DMS153 treated with DMSO at 0.1 percent for 48 hours (cell line): ENCODE data around the gene KLK15.

Experiments
- DNase-seq: peaks from one replicate; lab custom pipeline; 2025; ENCODE audit not compliant: unreplicated experiment; lab: John Stamatoyannopoulos, UW

KLK15 gene

DNA sequence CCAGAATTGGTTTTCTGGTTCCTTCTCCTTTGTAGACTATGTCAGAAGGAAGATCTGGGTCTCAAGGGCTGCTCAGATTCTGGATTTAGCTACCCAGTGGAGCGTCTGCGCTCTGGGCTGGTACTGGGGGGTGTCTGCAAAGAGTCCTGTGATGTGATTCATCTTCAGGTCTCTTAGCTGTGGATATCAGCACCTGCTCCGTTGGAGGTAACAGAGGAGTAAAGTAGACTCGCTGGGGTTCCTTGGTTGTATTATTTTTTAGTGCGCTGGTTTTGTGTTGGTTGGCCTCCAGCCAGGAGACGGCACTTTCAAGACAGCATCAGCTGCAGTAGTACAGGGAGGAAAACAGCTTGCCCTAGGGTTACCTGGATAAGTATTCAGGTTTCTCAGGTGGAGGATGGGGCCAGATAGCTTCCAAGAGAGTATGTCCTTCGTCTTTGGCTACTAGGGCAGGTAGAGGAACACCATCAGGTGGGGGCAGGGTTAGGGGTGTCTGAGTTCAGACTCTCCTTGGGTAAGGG is 10.4 kb upstream of the KLK15 start:
- no peak for DNase-seq

DNA sequence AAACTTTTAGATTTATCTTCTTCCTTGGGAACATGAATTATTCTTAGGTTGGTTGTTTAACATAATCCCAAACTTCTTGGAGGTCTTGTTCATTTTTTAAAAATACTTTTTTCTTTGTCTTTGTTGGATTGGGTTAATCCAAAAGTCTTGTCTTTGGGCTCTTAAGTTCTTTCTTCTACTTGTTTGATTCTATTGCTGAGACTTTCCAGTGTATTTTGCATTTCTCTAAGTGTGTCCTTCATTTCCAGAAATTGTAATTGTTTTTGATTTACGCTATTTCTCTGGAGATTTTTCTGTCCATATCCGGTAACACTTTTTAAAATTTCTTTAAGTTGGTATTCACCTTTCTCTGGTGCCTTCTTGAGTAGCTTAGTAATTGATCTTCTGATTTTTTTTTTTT is 9.8 kb upstream of the KLK15 start:
- DNase-seq, result no peak

DNA sequence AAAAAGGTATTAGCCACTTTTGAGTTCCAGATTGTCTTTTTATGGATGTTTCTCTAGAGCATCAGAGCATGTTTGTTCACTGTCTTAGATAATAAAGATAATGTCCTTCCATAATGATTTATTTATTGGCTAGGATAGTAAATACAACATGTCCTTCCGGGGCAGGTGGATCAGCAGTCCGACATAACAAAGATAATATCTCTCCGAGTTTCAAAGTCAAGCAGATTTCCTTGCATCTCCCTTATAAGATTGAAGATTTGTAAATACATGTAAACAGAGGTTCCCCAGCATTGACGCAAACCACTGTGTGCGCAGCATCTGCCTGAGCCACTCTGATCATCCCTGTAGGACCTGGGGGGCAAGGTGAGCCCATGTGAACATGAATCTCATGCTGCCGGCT is 8.8 kb upstream of the KLK15 start:
- no peak for DNase-seq

DNA sequence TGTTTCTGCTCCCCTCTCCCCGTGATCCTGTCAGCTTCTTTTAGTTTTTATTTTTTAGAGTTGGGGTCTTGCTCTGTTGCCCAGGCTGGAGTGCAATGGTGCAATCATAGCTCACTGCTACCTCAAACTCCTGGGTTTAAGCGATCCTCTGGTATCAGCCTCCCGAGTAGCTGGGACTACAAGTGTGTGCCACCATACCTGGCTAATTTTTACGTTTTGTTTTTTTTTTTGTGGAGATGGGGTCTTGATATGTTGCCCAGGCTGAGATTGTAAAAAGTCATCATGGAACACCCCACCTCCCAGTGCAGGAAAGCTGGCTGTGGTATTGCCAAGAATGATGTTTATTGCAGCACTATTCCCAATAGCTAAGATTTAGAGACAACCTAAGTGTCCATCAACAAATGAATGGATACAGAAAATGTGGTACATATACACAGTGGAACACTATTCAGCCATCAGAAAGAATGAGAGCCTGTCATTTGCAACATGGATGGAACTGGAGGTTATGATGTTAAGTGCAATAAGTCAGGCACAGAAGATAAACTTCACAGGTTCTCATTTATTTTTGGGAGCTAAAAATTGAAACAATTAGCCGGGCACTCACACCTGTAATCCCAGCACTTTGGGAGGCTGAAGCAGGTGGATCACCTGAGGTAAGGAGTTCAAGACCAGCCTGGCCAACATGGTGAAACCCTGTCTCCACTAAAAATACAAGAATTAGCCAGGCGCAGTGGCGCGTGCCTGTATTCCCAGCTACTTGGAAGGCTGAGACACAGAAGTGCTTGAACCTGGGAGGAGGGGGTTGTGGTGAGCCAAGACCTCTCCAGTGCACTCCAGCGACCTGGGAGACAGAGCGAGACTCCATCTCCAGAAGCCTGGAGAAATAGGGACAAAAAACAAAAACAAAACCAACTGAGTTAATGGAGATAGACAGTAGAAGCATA is 6.6 kb upstream of the KLK15 start:
- no peak for DNase-seq

GRCh38 chr19:50838239-50838638 is 4.9 kb upstream of the KLK15 start:
- DNase-seq, result no peak

DNA sequence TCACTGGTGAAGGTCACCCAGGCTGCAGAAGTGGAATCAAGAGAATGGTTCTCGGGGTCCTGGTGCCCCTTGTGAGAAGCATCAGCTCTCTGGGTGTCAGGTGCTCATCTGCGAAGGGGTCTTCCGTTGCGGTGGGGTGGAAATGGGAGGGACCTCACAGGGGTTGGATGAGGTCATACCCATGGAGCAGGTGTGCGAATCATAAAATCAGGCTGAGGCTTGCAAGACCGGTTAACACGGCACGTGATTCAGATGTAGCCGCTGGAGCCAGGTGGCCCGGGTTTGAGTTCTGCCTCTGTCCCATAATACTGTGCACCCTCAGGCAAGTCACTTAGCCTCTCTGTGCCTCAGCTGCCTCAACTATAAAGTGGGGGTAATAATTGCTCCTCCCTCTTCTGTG is 3.9 kb upstream of the KLK15 start:
- DNase-seq, result peak; percentile 44

DNA sequence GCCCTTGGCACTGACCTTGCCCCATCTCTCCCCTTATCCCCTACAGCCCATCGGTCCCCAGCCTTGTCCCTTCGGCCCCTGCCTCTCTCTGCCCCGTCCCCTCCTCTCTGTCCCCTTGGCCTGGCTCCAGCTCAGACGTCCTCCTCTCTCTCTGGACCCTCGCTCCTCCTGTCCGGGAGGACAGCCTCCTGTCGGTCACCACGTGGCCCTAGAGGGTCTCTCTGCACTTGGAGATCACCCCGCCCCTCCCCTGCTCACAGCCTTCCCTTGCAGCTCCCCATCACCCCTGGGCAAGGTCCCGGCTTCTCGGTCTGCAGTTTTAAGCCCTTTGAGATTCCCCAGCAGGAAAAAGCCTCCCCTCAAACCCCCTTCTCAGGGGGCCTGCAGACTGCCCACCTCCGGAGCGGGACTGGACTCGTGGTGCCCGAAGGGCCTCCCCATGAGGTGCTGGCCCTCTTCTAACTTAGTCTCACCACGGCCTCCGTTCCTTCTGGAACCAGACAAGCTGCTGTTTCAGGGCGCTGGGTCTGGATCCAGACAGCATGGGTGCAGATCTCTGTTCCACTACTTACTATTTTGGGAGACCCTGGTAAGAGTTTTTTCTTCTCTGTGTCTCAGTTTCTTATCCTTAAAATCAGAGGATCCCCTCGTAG is 3.3 kb upstream of the KLK15 start:
- DNase-seq, result no peak

- DNase-seq, result peak; percentile 69
Measured at GRCh38 chr19:50835785-50836542, 2.6 kb upstream of the KLK15 start.

- DNase-seq, result peak; percentile 41
Measured at GRCh38 chr19:50835103-50835784, 1.9 kb upstream of the KLK15 start.

DNA sequence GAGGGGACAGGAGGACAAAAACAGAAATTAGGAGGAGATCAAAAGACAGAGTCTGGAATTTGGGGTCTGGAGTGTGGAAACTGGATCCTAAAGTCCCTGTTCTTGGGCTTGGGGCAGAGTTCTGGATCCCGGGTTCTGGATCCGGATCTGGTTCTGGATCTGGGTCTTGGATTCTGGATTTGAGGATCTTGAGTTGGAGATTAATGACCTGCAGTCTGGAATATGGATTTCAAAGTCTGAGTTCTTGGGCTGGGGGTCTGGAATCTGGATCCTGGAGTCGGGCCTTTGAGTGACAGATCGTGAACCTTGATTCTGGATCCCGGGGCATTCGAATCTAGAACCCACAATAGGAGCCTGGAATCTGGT is 411 bp upstream of the KLK15 start:
- DNase-seq, result no peak

DNA sequence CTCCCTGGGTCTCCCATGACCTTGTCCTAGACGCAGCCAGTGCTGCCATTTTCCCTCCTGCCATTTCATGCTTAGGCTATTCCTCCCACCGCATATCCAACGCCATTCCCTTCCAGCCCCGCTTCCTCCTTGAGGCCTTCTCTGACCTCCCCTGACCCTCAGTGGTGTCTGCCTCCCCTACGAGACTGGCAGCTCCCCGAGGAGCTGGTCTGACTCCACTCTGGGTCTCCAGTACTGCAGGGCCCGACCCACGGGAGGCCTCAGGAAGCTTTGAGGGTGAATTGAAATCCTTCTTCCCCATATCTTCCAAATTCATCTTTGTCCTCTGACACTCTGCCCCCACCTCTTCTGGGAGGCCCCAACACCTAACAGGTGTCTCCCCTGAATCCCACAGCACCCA is 708 bp downstream of the KLK15 start:
- no peak for DNase-seq

DNA sequence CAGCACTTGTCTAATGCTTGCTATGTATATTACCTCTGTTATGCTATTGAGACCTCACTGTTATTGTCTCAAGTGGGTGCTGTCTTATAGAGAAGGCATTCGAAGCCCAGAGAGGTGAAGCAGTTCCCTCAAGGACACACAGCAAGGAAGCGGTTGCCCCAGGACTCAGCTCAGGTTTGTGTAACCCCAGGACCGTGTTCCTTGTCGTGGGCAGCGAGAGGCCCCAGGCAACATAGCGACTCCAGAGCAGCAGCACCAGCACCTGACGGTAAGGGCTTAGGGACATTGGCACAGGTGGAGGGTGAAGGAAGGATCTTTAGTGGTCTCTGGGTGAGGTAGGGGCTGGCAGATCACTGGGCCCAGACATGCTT is 2.4 kb downstream of the KLK15 start:
- DNase-seq, result no peak

DNA sequence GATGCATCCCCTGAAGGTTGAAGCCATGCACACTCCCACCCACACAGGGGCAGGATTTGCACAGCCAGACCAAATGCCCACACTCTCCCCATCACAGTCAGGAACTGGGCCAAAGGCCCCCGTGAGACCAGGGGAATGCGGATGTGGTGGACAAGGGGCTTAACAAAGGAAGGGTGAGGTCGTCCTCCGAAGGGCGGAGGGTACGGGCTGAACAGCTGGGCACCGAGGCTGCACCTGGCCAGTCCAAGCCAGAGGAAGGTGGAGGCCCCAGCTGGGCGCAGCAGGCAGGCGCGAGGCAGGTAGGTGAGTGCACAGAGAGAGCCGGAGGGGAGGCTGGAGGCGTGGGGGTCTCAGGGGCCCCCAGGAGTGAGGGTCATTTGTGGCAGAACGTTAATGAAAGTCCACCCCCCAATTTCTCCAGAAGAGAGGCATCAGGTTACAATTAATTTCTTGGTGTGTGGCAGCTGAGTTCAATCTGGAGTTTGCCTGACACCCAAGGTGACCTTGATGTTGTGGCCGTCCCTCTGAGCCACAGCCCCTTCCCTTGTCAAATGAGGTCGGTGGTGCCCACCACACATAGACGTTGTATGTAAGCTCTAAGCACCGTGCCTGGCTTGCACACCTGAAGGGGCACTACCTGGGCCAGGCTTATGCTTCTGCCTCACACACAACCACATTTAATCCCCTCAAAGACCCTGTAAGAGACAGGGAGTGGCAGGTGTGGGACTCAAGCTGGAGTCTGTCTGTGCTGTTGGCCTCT is 2.9 kb downstream of the KLK15 start:
- no peak for DNase-seq

- no peak for DNase-seq
Measured at GRCh38 chr19:50829801-50830200, 3.6 kb downstream of the KLK15 start.

- DNase-seq, result no peak
Measured at GRCh38 chr19:50827476-50827875, 5.9 kb downstream of the KLK15 start.

DNA sequence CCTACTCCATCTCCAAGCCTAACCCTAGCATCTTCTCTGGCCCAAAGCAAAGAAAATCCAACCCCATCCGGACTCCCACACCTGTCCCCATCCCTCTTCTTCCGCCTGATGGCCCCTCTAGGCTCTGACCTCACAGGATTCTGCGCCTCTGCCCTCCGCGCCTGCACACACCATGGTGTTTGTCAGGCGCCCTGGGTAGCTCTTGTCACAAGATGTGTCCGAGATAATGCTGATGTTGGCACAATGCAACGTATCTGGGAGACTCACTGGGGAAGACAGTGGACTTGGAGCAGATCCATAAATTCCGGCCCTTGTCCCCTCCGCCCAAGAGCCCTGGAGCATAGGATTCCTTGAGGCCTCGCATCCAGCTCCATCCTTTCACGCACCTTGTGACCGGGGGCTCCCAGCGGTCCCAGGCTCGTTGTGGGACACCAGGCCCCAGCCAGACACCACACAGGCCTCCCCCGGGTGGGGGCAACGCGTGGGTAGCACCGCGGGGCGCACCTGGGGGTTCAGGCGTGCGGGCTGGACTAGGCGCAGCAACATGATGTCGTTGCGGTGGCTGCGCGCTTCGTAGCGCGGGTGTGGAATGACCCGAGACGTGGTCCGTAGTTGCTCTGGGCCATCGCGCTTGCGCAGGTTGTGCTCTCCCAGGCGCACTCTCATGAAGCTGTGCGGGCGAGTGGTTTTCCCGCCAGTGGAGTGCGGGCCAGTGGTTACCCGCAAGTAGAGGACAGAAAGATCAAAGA is 6.7 kb downstream of the KLK15 start:
- DNase-seq, result no peak

DNA sequence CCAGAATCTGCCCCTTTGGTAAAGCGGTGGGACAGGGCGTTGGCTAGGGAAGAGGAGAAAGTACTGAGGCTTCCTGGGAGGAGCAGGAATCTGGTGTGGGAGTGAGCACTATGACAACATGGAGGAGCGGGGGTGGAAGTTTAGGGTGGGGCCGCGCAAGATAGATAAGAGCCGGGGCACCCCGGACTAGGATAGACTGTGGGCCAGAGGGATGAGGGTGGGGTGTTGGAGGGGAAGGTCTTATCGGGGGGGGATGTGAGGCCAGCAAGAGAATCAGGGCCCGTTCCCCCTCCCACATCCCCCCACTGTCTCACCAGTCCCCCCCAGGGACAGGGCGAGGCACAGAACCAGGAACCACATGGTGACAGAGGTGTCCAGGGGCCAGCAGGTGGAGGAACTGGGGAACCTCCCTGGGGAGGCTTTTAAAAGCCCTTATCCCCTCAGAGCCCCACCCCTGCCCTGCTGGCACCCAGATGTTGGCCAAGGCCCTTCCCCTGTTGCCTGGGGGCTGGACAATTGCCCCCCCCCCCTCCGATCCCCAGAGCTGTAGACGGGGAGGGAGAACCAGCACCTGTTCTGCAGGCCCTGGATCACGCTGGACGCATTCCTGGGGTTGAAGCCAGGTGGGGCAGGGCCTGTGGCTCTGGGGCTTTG is 9.9 kb downstream of the KLK15 start, which contains the start of gene KLK1:
TSS of gene KLK1 (minus strand) at position 399 of the 654 bp plus-strand sequence. CDS start at position 360, 39 bp downstream.
- no peak for DNase-seq

- DNase-seq, result no peak
Measured at GRCh38 chr19:50822661-50823208, 10.6 kb downstream of the KLK15 start.

DNA sequence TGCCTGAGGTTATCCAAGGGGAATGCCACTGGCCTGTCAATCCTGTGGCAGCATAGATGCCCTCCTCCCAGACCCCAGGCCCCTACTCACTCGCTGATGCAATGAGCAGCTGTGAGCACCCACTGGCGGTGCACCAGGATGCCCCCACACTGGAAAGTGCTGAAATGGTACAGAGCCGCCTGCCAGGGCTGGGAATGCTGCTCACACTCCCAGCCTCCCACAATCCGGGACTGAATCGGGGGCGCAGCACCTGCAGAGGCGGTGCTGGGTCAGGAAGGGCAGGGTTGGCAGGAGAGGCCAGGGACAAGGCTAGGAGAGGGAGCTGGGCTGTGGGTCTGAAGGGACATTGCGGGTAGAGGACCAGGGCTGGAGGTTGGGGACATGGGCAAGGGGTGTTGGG is 11.8 kb downstream of the KLK15 start:
- DNase-seq, result no peak
